ENCODE results near the gene PLA2G2F.
"Not testable (repeated sequence)": the region's sequence is repeated elsewhere in the genome, so short reads cannot be mapped to it uniquely, and the experiment has no call there.

PLA2G2F gene

GRCh38 chr1:20120796-20121195 is 18.3 kb upstream of the PLA2G2F start:
- no peak overlapping the region for H3K4me3 ChIP-seq (ENCODE audit: low read depth, low read length)
- no peak for DNase-seq (ENCODE audit: low read depth)
- no peak for TF ChIP-seq CTCF (IDR thresholded peaks at IDR 0.05; ENCODE audit: insufficient read depth, low read depth, low read length, missing control alignments)

- no peak for TF ChIP-seq CTCF (IDR thresholded peaks at IDR 0.05; ENCODE audit: insufficient read depth, low read depth, low read length, missing control alignments)
- no peak overlapping the region for H3K4me3 ChIP-seq (ENCODE audit: low read depth, low read length)
- no peak for DNase-seq (ENCODE audit: low read depth)
Measured at GRCh38 chr1:20123722-20124455, 15.2 kb upstream of the PLA2G2F start.

- DNase-seq (ENCODE audit: low read depth), result peak; percentile 76
- no peak for TF ChIP-seq CTCF (IDR thresholded peaks at IDR 0.05; ENCODE audit: insufficient read depth, low read depth, low read length, missing control alignments)
Measured at GRCh38 chr1:20124456-20125057, 14.6 kb upstream of the PLA2G2F start.

GRCh38 chr1:20125100-20125499 is 14.0 kb upstream of the PLA2G2F start:
- H3K4me3 ChIP-seq (ENCODE audit: low read depth, low read length), result no peak overlapping the region
- no peak for DNase-seq (ENCODE audit: low read depth)
- no peak for TF ChIP-seq CTCF (IDR thresholded peaks at IDR 0.05; ENCODE audit: insufficient read depth, low read depth, low read length, missing control alignments)

More at GRCh38 chr1:20124456-20125057, 14.6 kb upstream of the PLA2G2F start:
- no peak overlapping the region for H3K4me3 ChIP-seq (ENCODE audit: low read depth, low read length)

- TF ChIP-seq CTCF (IDR thresholded peaks at IDR 0.05; ENCODE audit: insufficient read depth, low read depth, low read length, missing control alignments), result no peak
- no peak overlapping the region for H3K4me3 ChIP-seq (ENCODE audit: low read depth, low read length)
- peak; percentile 83 for DNase-seq (ENCODE audit: low read depth)
Measured at GRCh38 chr1:20126041-20126805, 12.9 kb upstream of the PLA2G2F start.

GRCh38 chr1:20126806-20127440 is 12.2 kb upstream of the PLA2G2F start:
- no peak for DNase-seq (ENCODE audit: low read depth)
- no peak for TF ChIP-seq CTCF (IDR thresholded peaks at IDR 0.05; ENCODE audit: insufficient read depth, low read depth, low read length, missing control alignments)
- H3K4me3 ChIP-seq (ENCODE audit: low read depth, low read length), result no peak overlapping the region

- not testable (repeated sequence) for DNase-seq (ENCODE audit: low read depth); H3K4me3 ChIP-seq (ENCODE audit: low read depth, low read length)
Measured at GRCh38 chr1:20130518-20130917, 8.6 kb upstream of the PLA2G2F start.
